MM.1S (cell line): Measurements from ENCODE around the gene PDZRN4.
A peak's percentile ranks its signal among the peaks of the same experiment; 100 is the strongest.

Experiments
- DNase-seq: peaks from one replicate; pipeline ENCODE4 v3.0.0-alpha.2; 2015
- H2AFZ ChIP-seq: fragments of 300-600 bp; sonication (generic); 2 replicates; pipeline ENCODE4 v1.6.0; 2016; ENCODE audit warnings: antibody characterized with exemption, low read length
- H3F3A ChIP-seq: fragments of 300-600 bp; sonication (generic); 2 replicates; pipeline ENCODE4 v1.6.1; 2016; ENCODE audit warnings: mild to moderate bottlenecking, antibody characterized with exemption, low read length, moderate library complexity, mixed read lengths; ENCODE audit not compliant: insufficient read depth
- H3K27ac ChIP-seq: fragments of 300-600 bp; sonication (generic); 2 replicates; pipeline ENCODE4 v1.5.1; 2016; ENCODE audit warnings: mild to moderate bottlenecking, low read length
- H3K27me3 ChIP-seq: fragments of 300-600 bp; sonication (generic); replicated peaks from 2 replicates; pipeline ENCODE4 v1.6.0; 2016; ENCODE audit warnings: low read length; ENCODE audit not compliant: insufficient read depth
- H3K36me3 ChIP-seq: fragments of 300-600 bp; sonication (generic); replicated peaks from 2 replicates; pipeline ENCODE4 v1.6.1; 2016; ENCODE audit warnings: mild to moderate bottlenecking, low read length, mixed read lengths; ENCODE audit not compliant: insufficient read depth
- H3K4me1 ChIP-seq: fragments of 300-600 bp; sonication (generic); 2 replicates; pipeline ENCODE4 v1.6.1; 2016; ENCODE audit warnings: low read length, mixed read lengths
- H3K4me2 ChIP-seq: fragments of 300-600 bp; sonication (generic); 2 replicates; pipeline ENCODE4 v1.6.0; 2016; ENCODE audit warnings: low read depth, low read length
- H3K4me3 ChIP-seq: fragments of 300-600 bp; sonication (generic); 2 replicates; pipeline ENCODE4 v1.5.1; 2016; ENCODE audit warnings: low read length, mixed read lengths
- H3K79me2 ChIP-seq: fragments of 300-600 bp; sonication (generic); 2 replicates; pipeline ENCODE4 v1.6.1; 2016; ENCODE audit warnings: mixed run types, low read length, mixed read lengths
- H3K9ac ChIP-seq: fragments of 300-600 bp; sonication (generic); 2 replicates; pipeline ENCODE4 v1.6.1; 2016; ENCODE audit warnings: low read length, mixed read lengths
- H3K9me2 ChIP-seq: fragments of 300-600 bp; sonication (generic); replicated peaks from 2 replicates; pipeline ENCODE4 v1.6.1; 2016; ENCODE audit warnings: mild to moderate bottlenecking, low read length, mixed read lengths; ENCODE audit not compliant: insufficient read depth
- H3K9me3 ChIP-seq: fragments of 300-600 bp; sonication (generic); replicated peaks from 2 replicates; pipeline ENCODE4 v1.6.1; 2016; ENCODE audit warnings: mild to moderate bottlenecking, low read length, mixed read lengths; ENCODE audit not compliant: insufficient read depth
- H4K20me1 ChIP-seq: fragments of 300-600 bp; sonication (generic); 2 replicates; pipeline ENCODE4 v1.6.1; 2016; ENCODE audit warnings: mild to moderate bottlenecking, low read length, moderate library complexity, mixed read lengths; ENCODE audit not compliant: insufficient read depth
- EZH2 ChIP-seq: fragments of 300-600 bp; sonication (generic); optimal IDR thresholded peaks from 2 replicates; pipeline ENCODE3; 2017; ENCODE audit warnings: low read depth, mild to moderate bottlenecking, antibody characterized with exemption, low read length, mixed read lengths
- EZH2phosphoT487 ChIP-seq: fragments of 300-600 bp; sonication (generic); IDR thresholded peaks from 2 replicates; pipeline ENCODE4 v1.6.1; 2018; ENCODE audit warnings: antibody characterized with exemption, low read length
- TF ChIP-seq, protein P1 (sequence below): fragments of 300-600 bp; sonication (generic); IDR thresholded peaks from 2 replicates; pipeline ENCODE4 v1.5.1; 2016; ENCODE audit warnings: antibody characterized with exemption, low read length, mixed read lengths

The PDZRN4 gene

GRCh38 chr12:41287500-41288141 lies 99.5 kb downstream of the PDZRN4 start:
- H3K79me2 ChIP-seq, result no peaks in the 10 kb centered on the region
- no peaks in the 10 kb centered on the region for H3K9me2 ChIP-seq
- TF ChIP-seq EZH2 (no peak), EZH2phosphoT487 (no peak)
- TF ChIP-seq, protein P1, sequence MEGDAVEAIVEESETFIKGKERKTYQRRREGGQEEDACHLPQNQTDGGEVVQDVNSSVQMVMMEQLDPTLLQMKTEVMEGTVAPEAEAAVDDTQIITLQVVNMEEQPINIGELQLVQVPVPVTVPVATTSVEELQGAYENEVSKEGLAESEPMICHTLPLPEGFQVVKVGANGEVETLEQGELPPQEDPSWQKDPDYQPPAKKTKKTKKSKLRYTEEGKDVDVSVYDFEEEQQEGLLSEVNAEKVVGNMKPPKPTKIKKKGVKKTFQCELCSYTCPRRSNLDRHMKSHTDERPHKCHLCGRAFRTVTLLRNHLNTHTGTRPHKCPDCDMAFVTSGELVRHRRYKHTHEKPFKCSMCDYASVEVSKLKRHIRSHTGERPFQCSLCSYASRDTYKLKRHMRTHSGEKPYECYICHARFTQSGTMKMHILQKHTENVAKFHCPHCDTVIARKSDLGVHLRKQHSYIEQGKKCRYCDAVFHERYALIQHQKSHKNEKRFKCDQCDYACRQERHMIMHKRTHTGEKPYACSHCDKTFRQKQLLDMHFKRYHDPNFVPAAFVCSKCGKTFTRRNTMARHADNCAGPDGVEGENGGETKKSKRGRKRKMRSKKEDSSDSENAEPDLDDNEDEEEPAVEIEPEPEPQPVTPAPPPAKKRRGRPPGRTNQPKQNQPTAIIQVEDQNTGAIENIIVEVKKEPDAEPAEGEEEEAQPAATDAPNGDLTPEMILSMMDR, result no peak
- peak overlapping the region; percentile 21; the same call in 1 of the 2 replicates for H3K27ac ChIP-seq
- H4K20me1 ChIP-seq, result no peaks in the 10 kb centered on the region
- peak overlapping the region; percentile 23 for H2AFZ ChIP-seq
- no peaks in the 10 kb centered on the region for H3K27me3 ChIP-seq
- H3K4me1 ChIP-seq, result peaks cover 15% of the 10 kb centered on the region
- no peaks in the 10 kb centered on the region for H3K9me3 ChIP-seq
- no peak overlapping the region for H3K4me3 ChIP-seq
- peak; percentile 73 for DNase-seq
- H3K9ac ChIP-seq, result no peak overlapping the region
- no peaks in the 10 kb centered on the region; the same call in 1 of the 2 replicates for H3F3A ChIP-seq
- no peaks in the 10 kb centered on the region for H3K36me3 ChIP-seq
- peak overlapping the region; percentile 38 for H3K4me2 ChIP-seq

DNA sequence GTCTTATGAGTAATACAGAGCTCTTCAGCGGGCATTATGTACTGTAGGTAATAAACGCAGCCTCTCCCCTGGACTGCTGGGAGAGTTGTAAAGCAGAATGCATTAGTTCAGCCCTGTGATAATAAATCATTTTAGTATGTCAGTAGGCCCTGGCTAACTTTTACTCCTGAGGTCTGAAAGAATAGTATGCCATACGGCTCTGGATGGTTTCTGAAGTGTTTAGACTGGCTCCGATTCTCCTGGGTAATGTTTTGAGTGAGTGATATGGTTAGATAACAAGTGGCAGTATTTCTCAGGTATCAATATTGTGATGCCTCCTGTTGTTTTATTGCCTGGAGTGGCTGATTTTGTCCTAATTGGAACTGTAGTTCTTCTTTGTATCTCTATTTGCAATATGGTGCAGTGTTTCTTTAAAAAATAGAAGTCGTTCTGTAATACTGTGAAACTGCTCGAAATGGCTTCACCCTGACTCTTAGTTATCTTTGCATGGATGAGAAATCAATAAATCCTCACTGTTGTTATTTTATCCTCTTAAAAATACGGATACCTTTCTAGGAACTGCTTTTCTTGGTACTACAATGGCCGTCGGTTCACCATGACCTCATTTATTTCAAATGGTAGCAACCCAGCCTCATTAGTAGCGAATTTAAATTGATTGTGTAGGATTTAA lies 100.2 kb downstream of the PDZRN4 start:
- no peak overlapping the region for H3K27ac ChIP-seq
- DNase-seq, result no peak

DNA sequence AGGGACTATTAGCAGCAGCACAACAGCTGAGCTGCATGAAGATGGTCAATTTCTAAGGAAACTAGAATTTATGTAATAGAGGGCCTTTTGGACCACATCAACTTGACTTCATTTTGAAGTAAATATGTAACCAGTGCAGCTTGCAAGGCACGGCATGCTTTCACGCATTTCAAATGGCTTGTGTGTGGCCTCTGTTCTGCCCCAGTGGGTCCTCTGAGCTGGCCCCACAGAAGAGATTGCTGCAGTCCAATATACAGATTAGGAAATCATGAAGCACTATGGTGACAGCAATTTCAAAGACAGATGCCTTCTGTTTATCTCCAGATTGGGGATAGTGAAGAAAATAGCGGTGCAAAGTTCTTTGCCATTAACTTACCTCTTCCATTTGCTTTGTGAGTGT lies 101.4 kb downstream of the PDZRN4 start:
- H3K27ac ChIP-seq, result no peak overlapping the region
- no peaks in the 10 kb centered on the region; the same call in 1 of the 2 replicates for H3F3A ChIP-seq
- H3K9me2 ChIP-seq, result no peaks in the 10 kb centered on the region
- no peak for TF ChIP-seq EZH2phosphoT487
- no peak for TF ChIP-seq EZH2
- TF ChIP-seq, protein P1, result no peak
- no peak for DNase-seq
- H3K4me3 ChIP-seq, result no peak overlapping the region
- H3K4me1 ChIP-seq, result peaks cover 15% of the 10 kb centered on the region
- no peaks in the 10 kb centered on the region for H3K9me3 ChIP-seq
- H4K20me1 ChIP-seq, result no peaks in the 10 kb centered on the region
- H3K36me3 ChIP-seq, result no peaks in the 10 kb centered on the region
- H3K27me3 ChIP-seq, result no peaks in the 10 kb centered on the region
- H3K79me2 ChIP-seq, result no peaks in the 10 kb centered on the region
- H3K9ac ChIP-seq, result no peak overlapping the region
- no peak overlapping the region for H3K4me2 ChIP-seq
- H2AFZ ChIP-seq, result no peak overlapping the region

More for the DNA sequence above, 100.2 kb downstream of the PDZRN4 start:
- no peaks in the 10 kb centered on the region; the same call in 1 of the 2 replicates for H3F3A ChIP-seq
- no peak overlapping the region for H3K4me3 ChIP-seq
- no peaks in the 10 kb centered on the region for H3K27me3 ChIP-seq
- no peak overlapping the region for H2AFZ ChIP-seq
- H3K9me3 ChIP-seq, result no peaks in the 10 kb centered on the region
- no peaks in the 10 kb centered on the region for H3K36me3 ChIP-seq
- peak overlapping the region; percentile 38; the same call in 1 of the 2 replicates for H3K4me2 ChIP-seq
- peaks cover 15% of the 10 kb centered on the region for H3K4me1 ChIP-seq
- TF ChIP-seq EZH2phosphoT487 (no peak), EZH2 (no peak)
- TF ChIP-seq, protein P1, result no peak
- no peaks in the 10 kb centered on the region for H3K9me2 ChIP-seq
- no peaks in the 10 kb centered on the region for H4K20me1 ChIP-seq
- H3K9ac ChIP-seq, result no peak overlapping the region
- no peaks in the 10 kb centered on the region for H3K79me2 ChIP-seq
